Activated naive CD8-positive, alpha-beta T cell treated with anti-CD3 and anti-CD28 coated beads for 36 hours (primary cell): ENCODE data around the gene ELP5. TPM values are rescaled to one million over a fixed set of nuclear protein-coding genes. Genes with fewer than 3 reads are reported as not detected.
A peak's percentile ranks its signal among the peaks of the same experiment; 100 is the strongest.

Source experiments
- DNase-seq: peaks from one replicate; pipeline ENCODE4 v3.0.0; 2021
- H3K27ac Mint-ChIP-seq: one replicate; pipeline ENCODE4 v1.8.0; 2022; ENCODE audit warnings: mild to moderate bottlenecking, moderate library complexity, mixed read lengths
- H3K27me3 Mint-ChIP-seq: one replicate; pipeline ENCODE4 v1.8.0; 2022; ENCODE audit warnings: mild to moderate bottlenecking, mixed read lengths
- H3K36me3 Mint-ChIP-seq: one replicate; pipeline ENCODE4 v1.8.0; 2021; ENCODE audit warnings: mild to moderate bottlenecking, mixed read lengths
- H3K4me1 Mint-ChIP-seq: one replicate; pipeline ENCODE4 v1.8.0; 2021; ENCODE audit warnings: mixed read lengths
- H3K4me3 Mint-ChIP-seq: one replicate; pipeline ENCODE4 v1.8.0; 2022; ENCODE audit warnings: mild to moderate bottlenecking, moderate library complexity, mixed read lengths
- H3K9me3 Mint-ChIP-seq: one replicate; pipeline ENCODE4 v1.8.0; 2022; ENCODE audit warnings: mixed read lengths
- total RNA-seq, 2 experiments: library from RNA; stranded (reverse); gene quantifications; one replicate each; pipeline ENCODE4 v1.2.3, GENCODE V29; 2021

ELP5 gene
- total RNA-seq, 2 experiments from 2014 or later, result 99.0 to 110 TPM

- no peak for DNase-seq
- Mint-ChIP-seq H3K4me3 (peak overlapping the region; percentile 76), H3K27ac (peak overlapping the region; percentile 95), H3K4me1 (peaks cover 64% of the 10 kb centered on the region), H3K27me3 (peaks cover 3% of the 10 kb centered on the region), H3K9me3 (no peaks in the 10 kb centered on the region), H3K36me3 (peaks cover 4% of the 10 kb centered on the region)
These were observed 36.3 kb upstream of the ELP5 start for GRCh38 chr17:7215652-7216180.

GRCh38 chr17:7216242-7217112 is 35.5 kb upstream of the ELP5 start:
- H3K27ac Mint-ChIP-seq, result peak overlapping the region; percentile 79
- no peaks in the 10 kb centered on the region for H3K9me3 Mint-ChIP-seq
- H3K27me3 Mint-ChIP-seq, result peaks cover 3% of the 10 kb centered on the region
- no peak for DNase-seq
- peaks cover 12% of the 10 kb centered on the region for H3K36me3 Mint-ChIP-seq
- peak overlapping the region; percentile 76 for H3K4me3 Mint-ChIP-seq
- H3K4me1 Mint-ChIP-seq, result peaks cover 71% of the 10 kb centered on the region

- Mint-ChIP-seq H3K27ac (peak overlapping the region; percentile 82), H3K4me3 (peak overlapping the region; percentile 76), H3K27me3 (peaks cover 3% of the 10 kb centered on the region), H3K36me3 (peaks cover 13% of the 10 kb centered on the region), H3K9me3 (no peaks in the 10 kb centered on the region), H3K4me1 (peaks cover 72% of the 10 kb centered on the region)
- no peak for DNase-seq
These were observed 34.7 kb upstream of the ELP5 start for GRCh38 chr17:7217113-7217987.

DNA sequence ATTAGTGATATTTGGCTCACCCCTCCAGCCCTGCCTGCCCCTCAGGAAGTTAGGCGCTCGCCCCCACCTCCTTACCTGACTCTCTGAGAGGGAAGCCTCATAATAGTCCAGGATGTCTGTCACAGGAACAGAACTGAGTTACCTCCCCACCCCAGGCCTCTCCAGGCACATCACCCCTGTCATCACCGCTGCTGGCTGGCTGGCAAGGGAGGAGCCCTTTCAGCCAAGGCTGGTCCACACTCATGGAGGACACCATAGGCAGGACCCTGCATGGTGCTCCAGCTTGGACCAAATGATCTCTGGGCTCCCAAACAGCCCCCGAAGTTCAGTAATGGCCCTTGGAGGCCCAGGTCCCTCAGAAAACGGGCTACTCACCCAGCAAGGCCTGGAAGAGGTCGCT is 33.8 kb upstream of the ELP5 start:
- H3K36me3 Mint-ChIP-seq, result peaks cover 13% of the 10 kb centered on the region
- H3K4me3 Mint-ChIP-seq, result peak overlapping the region; percentile 68
- H3K27ac Mint-ChIP-seq, result peak overlapping the region; percentile 82
- no peaks in the 10 kb centered on the region for H3K9me3 Mint-ChIP-seq
- H3K4me1 Mint-ChIP-seq, result peaks cover 71% of the 10 kb centered on the region
- H3K27me3 Mint-ChIP-seq, result peaks cover 3% of the 10 kb centered on the region
- DNase-seq, result no peak

DNA sequence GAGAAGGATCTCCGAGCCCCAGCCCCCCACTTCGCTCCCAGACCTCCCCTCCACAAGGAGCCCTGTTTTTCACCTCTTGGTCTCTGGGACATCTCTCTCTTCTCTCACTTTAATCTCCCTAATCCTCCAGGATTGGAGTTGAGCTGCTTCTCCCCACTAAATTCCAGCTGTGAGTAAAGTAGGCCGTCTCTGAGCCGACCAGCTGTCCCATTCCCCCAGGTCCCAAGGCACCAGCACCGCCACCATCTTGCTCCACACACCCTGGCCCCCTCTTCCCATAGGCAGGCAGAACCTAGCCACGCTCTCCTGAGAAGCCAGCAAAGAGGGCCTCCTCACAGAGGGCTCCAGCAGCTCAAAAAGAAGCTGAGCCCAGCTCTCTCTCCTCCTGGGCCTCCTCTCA is 33.3 kb upstream of the ELP5 start:
- Mint-ChIP-seq H3K36me3 (peaks cover 13% of the 10 kb centered on the region), H3K4me1 (peaks cover 66% of the 10 kb centered on the region), H3K27me3 (peaks cover 3% of the 10 kb centered on the region), H3K9me3 (no peaks in the 10 kb centered on the region), H3K27ac (peak overlapping the region; percentile 75), H3K4me3 (peak overlapping the region; percentile 99)
- DNase-seq, result no peak

- peaks cover 62% of the 10 kb centered on the region for H3K4me1 Mint-ChIP-seq
- peaks cover 3% of the 10 kb centered on the region for H3K27me3 Mint-ChIP-seq
- peak overlapping the region; percentile 99 for H3K4me3 Mint-ChIP-seq
- H3K9me3 Mint-ChIP-seq, result no peaks in the 10 kb centered on the region
- no peak for DNase-seq
- peak overlapping the region; percentile 96 for H3K27ac Mint-ChIP-seq
- H3K36me3 Mint-ChIP-seq, result peaks cover 13% of the 10 kb centered on the region
These were observed 32.7 kb upstream of the ELP5 start for GRCh38 chr17:7219229-7219811.

DNA sequence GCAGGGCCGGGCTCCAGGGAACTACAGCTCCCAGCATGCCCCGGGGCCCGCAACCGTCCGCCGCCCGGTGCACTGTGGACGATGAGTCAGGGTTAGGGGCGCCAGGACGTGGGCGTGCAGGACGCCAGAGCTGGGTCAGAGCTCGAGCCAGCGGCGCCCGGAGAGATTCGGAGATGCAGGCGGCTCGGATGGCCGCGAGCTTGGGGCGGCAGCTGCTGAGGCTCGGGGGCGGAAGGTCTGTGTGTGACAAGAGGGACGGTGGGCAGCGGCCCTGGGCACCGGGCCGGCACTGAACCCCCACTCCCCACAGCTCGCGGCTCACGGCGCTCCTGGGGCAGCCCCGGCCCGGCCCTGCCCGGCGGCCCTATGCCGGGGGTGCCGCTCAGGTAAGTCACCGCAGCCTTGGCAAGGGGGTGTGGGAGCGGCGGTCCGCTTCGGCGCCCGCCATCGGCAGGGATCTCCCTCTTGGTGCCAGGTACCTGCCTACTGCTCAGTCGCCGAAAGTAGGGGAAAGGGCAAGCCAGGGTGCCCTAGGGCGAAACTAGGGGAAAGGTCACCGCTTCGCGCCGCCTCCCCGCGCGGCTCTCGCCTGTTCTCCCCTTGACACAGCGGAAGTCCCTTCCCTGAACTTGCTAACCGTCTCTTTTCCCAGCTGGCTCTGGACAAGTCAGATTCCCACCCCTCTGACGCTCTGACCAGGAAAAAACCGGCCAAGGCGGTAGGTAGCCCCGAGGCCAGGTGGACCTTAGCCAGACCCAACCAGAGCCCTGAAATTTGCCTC is 32.0 kb upstream of the ELP5 start, which contains the start of the genes ACADVL and DLG4:
TSS of gene ACADVL (plus strand) at position 127 of the 781 bp plus-strand sequence. CDS start at position 174, 47 bp downstream.
TSS of gene DLG4 (minus strand) at position 25 of the 781 bp plus-strand sequence.
- no peaks in the 10 kb centered on the region for H3K9me3 Mint-ChIP-seq
- H3K4me1 Mint-ChIP-seq, result peaks cover 56% of the 10 kb centered on the region
- peak within 1 kb of the TSS; percentile 99 for H3K4me3 Mint-ChIP-seq
- DNase-seq, result peak; percentile 90
- peaks cover 13% of the 10 kb centered on the region for H3K36me3 Mint-ChIP-seq
- peaks cover 3% of the 10 kb centered on the region for H3K27me3 Mint-ChIP-seq
- peak within 1 kb of the TSS; percentile 96 for H3K27ac Mint-ChIP-seq

DNA sequence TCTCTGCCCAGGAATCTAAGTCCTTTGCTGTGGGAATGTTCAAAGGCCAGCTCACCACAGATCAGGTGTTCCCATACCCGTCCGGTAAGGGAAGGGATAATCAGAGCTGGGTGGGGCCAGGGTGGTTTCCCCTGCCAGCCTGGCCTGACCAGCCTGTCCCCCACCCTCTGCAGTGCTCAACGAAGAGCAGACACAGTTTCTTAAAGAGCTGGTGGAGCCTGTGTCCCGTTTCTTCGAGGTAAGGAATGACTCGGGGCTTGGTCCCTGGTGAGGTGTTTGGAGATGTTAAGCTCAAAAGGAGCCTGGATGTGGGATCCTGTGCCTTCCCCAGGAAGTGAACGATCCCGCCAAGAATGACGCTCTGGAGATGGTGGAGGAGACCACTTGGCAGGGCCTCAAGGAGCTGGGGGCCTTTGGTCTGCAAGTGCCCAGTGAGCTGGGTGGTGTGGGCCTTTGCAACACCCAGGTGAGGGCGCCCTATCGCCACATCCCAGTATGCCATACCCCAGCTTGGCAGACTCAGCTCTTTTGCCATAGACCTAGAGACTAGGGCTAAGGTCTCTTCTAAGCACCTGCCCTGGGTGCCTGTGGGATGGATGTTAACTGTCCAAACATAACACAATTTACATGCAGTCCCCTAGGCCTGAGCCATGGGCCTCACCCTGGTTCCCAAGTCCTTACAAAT is 31.3 kb upstream of the ELP5 start:
- peak; percentile 62 for DNase-seq
- Mint-ChIP-seq H3K27ac (peak overlapping the region; percentile 96), H3K36me3 (peaks cover 13% of the 10 kb centered on the region), H3K4me1 (peaks cover 50% of the 10 kb centered on the region), H3K9me3 (no peaks in the 10 kb centered on the region), H3K4me3 (peak overlapping the region; percentile 99), H3K27me3 (peaks cover 3% of the 10 kb centered on the region)

- Mint-ChIP-seq H3K4me1 (peaks cover 42% of the 10 kb centered on the region), H3K27ac (peak overlapping the region; percentile 54), H3K36me3 (peaks cover 13% of the 10 kb centered on the region), H3K4me3 (peak overlapping the region; percentile 99), H3K9me3 (no peaks in the 10 kb centered on the region), H3K27me3 (no peaks in the 10 kb centered on the region)
- DNase-seq, result no peak
These were observed 30.5 kb upstream of the ELP5 start for GRCh38 chr17:7221278-7222092.

DNA sequence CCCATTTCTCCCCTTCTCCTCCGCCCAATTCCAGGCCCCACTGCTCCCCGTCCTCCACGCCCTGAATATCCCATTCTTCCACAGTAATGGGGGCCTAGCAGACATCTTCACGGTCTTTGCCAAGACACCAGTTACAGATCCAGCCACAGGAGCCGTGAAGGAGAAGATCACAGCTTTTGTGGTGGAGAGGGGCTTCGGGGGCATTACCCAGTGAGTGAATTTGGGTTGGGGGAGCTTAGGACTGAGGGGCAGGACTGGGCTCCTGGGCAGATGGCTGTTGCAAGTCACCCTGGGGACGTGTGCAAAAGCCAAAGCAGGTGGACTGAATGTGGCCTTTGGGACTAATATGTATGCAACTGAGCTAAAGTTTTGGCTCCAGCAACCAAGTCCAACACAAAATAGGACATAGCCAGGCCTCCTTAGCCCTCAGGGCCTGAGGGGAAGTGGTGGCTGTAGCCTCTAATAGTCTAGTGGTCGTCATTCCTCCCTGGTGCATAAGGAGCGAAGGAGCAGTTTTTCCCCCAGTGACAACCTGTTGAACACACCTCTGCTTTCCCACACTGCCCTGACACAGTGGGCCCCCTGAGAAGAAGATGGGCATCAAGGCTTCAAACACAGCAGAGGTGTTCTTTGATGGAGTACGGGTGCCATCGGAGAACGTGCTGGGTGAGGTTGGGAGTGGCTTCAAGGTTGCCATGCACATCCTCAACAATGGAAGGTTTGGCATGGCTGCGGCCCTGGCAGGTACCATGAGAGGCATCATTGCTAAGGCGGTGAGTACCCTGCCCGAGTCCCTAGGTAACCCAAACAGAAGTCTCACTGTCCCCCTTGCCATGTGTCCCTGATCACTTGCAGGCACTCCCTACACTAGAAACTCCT is 29.7 kb upstream of the ELP5 start:
- Mint-ChIP-seq H3K4me3 (no peak overlapping the region), H3K36me3 (peaks cover 13% of the 10 kb centered on the region), H3K9me3 (no peaks in the 10 kb centered on the region), H3K27me3 (no peaks in the 10 kb centered on the region), H3K4me1 (peaks cover 38% of the 10 kb centered on the region), H3K27ac (peak overlapping the region; percentile 48)
- no peak for DNase-seq

DNA sequence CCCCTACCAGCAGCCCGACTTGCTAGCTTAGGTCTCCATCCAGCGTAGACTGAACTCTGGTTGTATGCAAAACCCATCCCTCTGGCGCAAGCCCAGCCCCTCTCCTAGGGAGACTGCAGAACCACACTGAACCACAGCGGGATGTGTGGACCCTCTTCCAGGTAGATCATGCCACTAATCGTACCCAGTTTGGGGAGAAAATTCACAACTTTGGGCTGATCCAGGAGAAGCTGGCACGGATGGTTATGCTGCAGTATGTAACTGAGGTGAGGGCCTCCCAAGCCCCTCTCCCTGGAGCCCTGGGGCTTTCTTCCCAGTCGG is 29.1 kb upstream of the ELP5 start:
- H3K36me3 Mint-ChIP-seq, result peaks cover 14% of the 10 kb centered on the region
- H3K27ac Mint-ChIP-seq, result peak overlapping the region; percentile 48
- H3K4me1 Mint-ChIP-seq, result peaks cover 36% of the 10 kb centered on the region
- no peak overlapping the region for H3K4me3 Mint-ChIP-seq
- no peaks in the 10 kb centered on the region for H3K27me3 Mint-ChIP-seq
- H3K9me3 Mint-ChIP-seq, result no peaks in the 10 kb centered on the region
- no peak for DNase-seq

- DNase-seq, result no peak
- H3K9me3 Mint-ChIP-seq, result no peaks in the 10 kb centered on the region
- H3K4me1 Mint-ChIP-seq, result peaks cover 36% of the 10 kb centered on the region
- no peak overlapping the region for H3K4me3 Mint-ChIP-seq
- H3K27ac Mint-ChIP-seq, result no peak overlapping the region
- peaks cover 18% of the 10 kb centered on the region for H3K36me3 Mint-ChIP-seq
- H3K27me3 Mint-ChIP-seq, result no peaks in the 10 kb centered on the region
These were observed 28.6 kb upstream of the ELP5 start for GRCh38 chr17:7223375-7223774.
